SH-SY5Y (cell line): ENCODE data around the gene MYO18B.

Source experiments
- GATA2 ChIP-seq: IDR thresholded peaks from 2 replicates; pipeline ENCODE4 v1.6.1; 2011; ENCODE audit warnings: mild to moderate bottlenecking, low read depth, low read length
- GATA3 ChIP-seq: IDR thresholded peaks from 2 replicates; pipeline ENCODE4 v1.6.1; 2011; ENCODE audit warnings: low read depth, mild to moderate bottlenecking, low read length, moderate library complexity

DNA sequence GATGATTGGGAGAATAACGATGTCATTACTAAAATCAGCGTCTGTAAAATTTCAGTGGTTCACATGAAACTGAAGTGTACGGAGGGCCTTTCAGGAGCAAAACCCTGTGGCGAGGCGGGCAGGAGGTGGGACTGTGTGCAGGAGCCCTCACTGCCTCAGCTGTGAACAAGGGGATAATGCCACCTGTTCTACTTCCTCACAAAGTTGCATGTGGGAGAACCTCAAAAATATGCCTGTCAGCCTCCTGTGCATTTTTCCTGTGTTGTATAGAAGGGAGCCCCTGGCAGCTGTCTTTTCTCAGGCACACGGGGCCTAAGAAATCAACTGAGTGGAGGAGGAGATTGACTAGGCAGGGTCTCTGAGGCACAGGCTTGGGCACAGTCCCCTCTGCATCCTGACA is 43.0 kb upstream of the MYO18B start:
- TF ChIP-seq GATA2 (no peak), GATA3 (no peak)
